Peyer's patch (tissue), 4 donors: ENCODE data around the gene KCNG4.

Source experiments
- CTCF ChIP-seq, 6 experiments: fragments of 450-650 bp in 4 of 6; fragments of 200-600 bp in 2 of 6; sonication (generic) in 1 of 6; IDR thresholded peaks; one replicate each; pipeline ENCODE4 v1.5.1; 2017 to 2019; ENCODE audit warnings: antibody characterized with exemption in 6 of 6, mild to moderate bottlenecking in 3 of 6, moderate library complexity in 1 of 6
- POLR2A ChIP-seq, 2 donors: fragments of 450-650 bp; IDR thresholded peaks; one replicate each; pipeline ENCODE4 v1.5.1; 2017; ENCODE audit warnings: antibody characterized with exemption in 2 of 2, mild to moderate bottlenecking in 2 of 2, moderate library complexity in 2 of 2

- no peak for TF ChIP-seq CTCF (IDR thresholded peaks at IDR 0.05)
- no peak for TF ChIP-seq POLR2A (IDR thresholded peaks at IDR 0.05)
Measured at GRCh38 chr16:84236671-84237070, 3.1 kb downstream of the KCNG4 start.
